ENCODE results near the gene PFKFB3. TPM values are rescaled to one million over a fixed set of nuclear protein-coding genes. Genes with fewer than 3 reads are reported as not detected.
"Not testable (repeated sequence)": the region's sequence is repeated elsewhere in the genome, so short reads cannot be mapped to it uniquely, and the experiment has no call there.

Gene PFKFB3
- total RNA-seq, 1 donor from 2014 or later, result 126 TPM

- intact Hi-C loops (cut with micrococcal nuclease), result no loop called here
- Mint-ChIP-seq H3K9me3 (no peaks in the 10 kb centered on the region), H3K4me1 (ENCODE audit: low read depth) (peaks cover 22% of the 10 kb centered on the region), H3K27me3 (ENCODE audit: low read depth) (no peaks in the 10 kb centered on the region), H3K27ac (no peak overlapping the region), H3K4me3 (ENCODE audit: low read depth) (no peak overlapping the region), H3K36me3 (ENCODE audit: low read depth) (peaks cover 4% of the 10 kb centered on the region)
- DNase-seq (ENCODE audit: low spot score), result no peak
These were observed 20.2 kb upstream of the PFKFB3 start for GRCh38 chr10:6182454-6183098.

- Mint-ChIP-seq H3K27me3 (ENCODE audit: low read depth) (no peaks in the 10 kb centered on the region), H3K27ac (peak overlapping the region; percentile 69), H3K9me3 (no peaks in the 10 kb centered on the region), H3K4me1 (ENCODE audit: low read depth) (peaks cover 33% of the 10 kb centered on the region), H3K4me3 (ENCODE audit: low read depth) (no peak overlapping the region), H3K36me3 (ENCODE audit: low read depth) (peaks cover 10% of the 10 kb centered on the region)
- intact Hi-C loops (cut with micrococcal nuclease), result no loop called here
- DNase-seq (ENCODE audit: low spot score), result no peak
These were observed 17.6 kb upstream of the PFKFB3 start for GRCh38 chr10:6185039-6185716.

- Mint-ChIP-seq H3K4me1 (ENCODE audit: low read depth) (peaks cover 42% of the 10 kb centered on the region), H3K9me3 (no peaks in the 10 kb centered on the region), H3K36me3 (ENCODE audit: low read depth) (peaks cover 13% of the 10 kb centered on the region), H3K27me3 (ENCODE audit: low read depth) (no peaks in the 10 kb centered on the region), H3K27ac (no peak overlapping the region), H3K4me3 (ENCODE audit: low read depth) (no peak overlapping the region)
- intact Hi-C loops (cut with micrococcal nuclease), result loop anchor here (2.0 kb wide), 1 partner anchor 14 kb away; no protein-coding TSS in a partner anchor
- no peak for DNase-seq (ENCODE audit: low spot score)
These were observed 15.9 kb upstream of the PFKFB3 start for GRCh38 chr10:6186894-6187256.

GRCh38 chr10:6187278-6187677 lies 15.5 kb upstream of the PFKFB3 start:
- Mint-ChIP-seq H3K27ac (no peak overlapping the region), H3K4me1 (ENCODE audit: low read depth) (peaks cover 42% of the 10 kb centered on the region), H3K36me3 (ENCODE audit: low read depth) (peaks cover 13% of the 10 kb centered on the region), H3K4me3 (ENCODE audit: low read depth) (no peak overlapping the region), H3K9me3 (no peaks in the 10 kb centered on the region), H3K27me3 (ENCODE audit: low read depth) (no peaks in the 10 kb centered on the region)
- no peak for DNase-seq (ENCODE audit: low spot score)
- intact Hi-C loops (cut with micrococcal nuclease), result loop anchor here (2.0 kb wide), 1 partner anchor 14 kb away; no protein-coding TSS in a partner anchor

GRCh38 chr10:6190033-6190432 lies 12.7 kb upstream of the PFKFB3 start:
- H3K27me3 Mint-ChIP-seq (ENCODE audit: low read depth); intact Hi-C loops (cut with micrococcal nuclease); H3K27ac Mint-ChIP-seq: not testable (repeated sequence)

GRCh38 chr10:6191147-6191546 lies 11.6 kb upstream of the PFKFB3 start:
- Mint-ChIP-seq H3K36me3 (ENCODE audit: low read depth) (peaks cover 13% of the 10 kb centered on the region), H3K9me3 (no peaks in the 10 kb centered on the region), H3K4me1 (ENCODE audit: low read depth) (peaks cover 44% of the 10 kb centered on the region), H3K27ac (no peak overlapping the region), H3K4me3 (ENCODE audit: low read depth) (no peak overlapping the region), H3K27me3 (ENCODE audit: low read depth) (no peaks in the 10 kb centered on the region)
- intact Hi-C loops (cut with micrococcal nuclease), result no loop called here
- no peak for DNase-seq (ENCODE audit: low spot score)

More at GRCh38 chr10:6190033-6190432, 12.7 kb upstream of the PFKFB3 start:
- not testable (repeated sequence) for DNase-seq (ENCODE audit: low spot score); H3K4me3 Mint-ChIP-seq (ENCODE audit: low read depth); H3K9me3 Mint-ChIP-seq
- Mint-ChIP-seq H3K4me1 (ENCODE audit: low read depth) (peaks cover 45% of the 10 kb centered on the region), H3K36me3 (ENCODE audit: low read depth) (peaks cover 13% of the 10 kb centered on the region)

GRCh38 chr10:6191569-6191968 lies 11.2 kb upstream of the PFKFB3 start:
- Mint-ChIP-seq H3K27me3 (ENCODE audit: low read depth) (no peaks in the 10 kb centered on the region), H3K4me3 (ENCODE audit: low read depth) (no peak overlapping the region), H3K36me3 (ENCODE audit: low read depth) (peaks cover 13% of the 10 kb centered on the region), H3K27ac (no peak overlapping the region), H3K9me3 (no peaks in the 10 kb centered on the region), H3K4me1 (ENCODE audit: low read depth) (peaks cover 40% of the 10 kb centered on the region)
- no peak for DNase-seq (ENCODE audit: low spot score)
- intact Hi-C loops (cut with micrococcal nuclease), result no loop called here

GRCh38 chr10:6193342-6193741 lies 9.4 kb upstream of the PFKFB3 start:
- peaks cover 28% of the 10 kb centered on the region for H3K4me1 Mint-ChIP-seq (ENCODE audit: low read depth)
- H3K9me3 Mint-ChIP-seq; H3K36me3 Mint-ChIP-seq (ENCODE audit: low read depth); intact Hi-C loops (cut with micrococcal nuclease); H3K27ac Mint-ChIP-seq; H3K4me3 Mint-ChIP-seq (ENCODE audit: low read depth); DNase-seq (ENCODE audit: low spot score); H3K27me3 Mint-ChIP-seq (ENCODE audit: low read depth): not testable (repeated sequence)

GRCh38 chr10:6194311-6194710 lies 8.4 kb upstream of the PFKFB3 start:
- intact Hi-C loops (cut with micrococcal nuclease), result no loop called here
- Mint-ChIP-seq H3K4me1 (ENCODE audit: low read depth) (peaks cover 30% of the 10 kb centered on the region), H3K27ac (no peak overlapping the region), H3K27me3 (ENCODE audit: low read depth) (no peaks in the 10 kb centered on the region), H3K4me3 (ENCODE audit: low read depth) (no peak overlapping the region), H3K36me3 (ENCODE audit: low read depth) (peaks cover 15% of the 10 kb centered on the region), H3K9me3 (no peaks in the 10 kb centered on the region)
- no peak for DNase-seq (ENCODE audit: low spot score)

GRCh38 chr10:6195376-6195775 lies 7.4 kb upstream of the PFKFB3 start:
- Mint-ChIP-seq H3K27ac (no peak overlapping the region), H3K36me3 (ENCODE audit: low read depth) (peaks cover 12% of the 10 kb centered on the region), H3K4me3 (ENCODE audit: low read depth) (no peak overlapping the region), H3K9me3 (no peaks in the 10 kb centered on the region), H3K4me1 (ENCODE audit: low read depth) (peaks cover 33% of the 10 kb centered on the region), H3K27me3 (ENCODE audit: low read depth) (no peaks in the 10 kb centered on the region)
- intact Hi-C loops (cut with micrococcal nuclease), result no loop called here
- no peak for DNase-seq (ENCODE audit: low spot score)

- H3K27ac Mint-ChIP-seq, result no peak overlapping the region
- DNase-seq (ENCODE audit: low spot score), result no peak
- H3K4me3 Mint-ChIP-seq (ENCODE audit: low read depth), result no peak overlapping the region
- intact Hi-C loops (cut with micrococcal nuclease), result no loop called here
- no peaks in the 10 kb centered on the region for H3K27me3 Mint-ChIP-seq (ENCODE audit: low read depth)
- no peaks in the 10 kb centered on the region for H3K9me3 Mint-ChIP-seq
- peaks cover 7% of the 10 kb centered on the region for H3K36me3 Mint-ChIP-seq (ENCODE audit: low read depth)
- H3K4me1 Mint-ChIP-seq (ENCODE audit: low read depth), result peaks cover 29% of the 10 kb centered on the region
These were observed 6.9 kb upstream of the PFKFB3 start for GRCh38 chr10:6195846-6196245.

GRCh38 chr10:6196524-6196923 lies 6.2 kb upstream of the PFKFB3 start:
- H3K4me1 Mint-ChIP-seq (ENCODE audit: low read depth), result peaks cover 27% of the 10 kb centered on the region
- H3K27me3 Mint-ChIP-seq (ENCODE audit: low read depth); H3K4me3 Mint-ChIP-seq (ENCODE audit: low read depth); H3K9me3 Mint-ChIP-seq; DNase-seq (ENCODE audit: low spot score); H3K27ac Mint-ChIP-seq; intact Hi-C loops (cut with micrococcal nuclease); H3K36me3 Mint-ChIP-seq (ENCODE audit: low read depth): not testable (repeated sequence)

- peaks cover 7% of the 10 kb centered on the region for H3K36me3 Mint-ChIP-seq (ENCODE audit: low read depth)
- peaks cover 30% of the 10 kb centered on the region for H3K4me1 Mint-ChIP-seq (ENCODE audit: low read depth)
- H3K27ac Mint-ChIP-seq, result no peak overlapping the region
- DNase-seq (ENCODE audit: low spot score), result no peak
- H3K27me3 Mint-ChIP-seq (ENCODE audit: low read depth), result no peaks in the 10 kb centered on the region
- intact Hi-C loops (cut with micrococcal nuclease), result no loop called here
- H3K9me3 Mint-ChIP-seq, result no peaks in the 10 kb centered on the region
- H3K4me3 Mint-ChIP-seq (ENCODE audit: low read depth), result no peak overlapping the region
These were observed 5.4 kb upstream of the PFKFB3 start for GRCh38 chr10:6197321-6197720.
